GM23338 (cell line): ENCODE data around the gene LIN54. TPM values are rescaled to one million over a fixed set of nuclear protein-coding genes. Genes with fewer than 3 reads are reported as not detected.

Experiments
- ATAC-seq: fragments of 200-7000 bp; cut with Tn5 transposase; 3 replicates; pipeline ENCODE4 v1.9.1; 2020
- DNase-seq: peaks from one replicate; pipeline ENCODE4 v3.0.0-alpha.2; 2015; ENCODE audit warnings: low spot score
- H2AFZ ChIP-seq: fragments of 200-600 bp; sonication (generic); 2 replicates; pipeline ENCODE4 v1.8.0; 2016; ENCODE audit warnings: antibody characterized with exemption, mild to moderate bottlenecking, moderate library complexity
- H3F3A ChIP-seq: fragments of 200-600 bp; sonication (generic); replicated peaks from 2 replicates; pipeline ENCODE4 v1.8.0; 2017; ENCODE audit warnings: antibody characterized with exemption, mixed run types, low read depth
- H3K27ac ChIP-seq: fragments of 200-600 bp; sonication (generic); 2 replicates; pipeline ENCODE4 v1.6.1; 2016; ENCODE audit warnings: low read depth
- H3K27me3 ChIP-seq: fragments of 200-600 bp; sonication (generic); 2 replicates; pipeline ENCODE4 v1.8.0; 2016; ENCODE audit warnings: mild to moderate bottlenecking, mixed run types, moderate library complexity; ENCODE audit not compliant: insufficient read depth
- H3K36me3 ChIP-seq: fragments of 200-600 bp; sonication (generic); 2 replicates; pipeline ENCODE4 v1.8.0; 2016; ENCODE audit warnings: mild to moderate bottlenecking; ENCODE audit not compliant: insufficient read depth
- H3K4me1 ChIP-seq: fragments of 200-600 bp; sonication (generic); 2 replicates; pipeline ENCODE4 v1.8.0; 2016; ENCODE audit warnings: mild to moderate bottlenecking, moderate library complexity; ENCODE audit not compliant: insufficient read depth
- H3K4me2 ChIP-seq: fragments of 200-600 bp; sonication (generic); 2 replicates; pipeline ENCODE4 v1.7.1; 2017; ENCODE audit warnings: mixed run types
- H3K4me3 ChIP-seq: fragments of 200-600 bp; sonication (generic); 2 replicates; pipeline ENCODE4 v1.6.1; 2016; ENCODE audit warnings: mixed run types
- H3K79me2 ChIP-seq: fragments of 200-600 bp; sonication (generic); replicated peaks from 2 replicates; pipeline ENCODE4 v1.8.0; 2017; ENCODE audit warnings: mild to moderate bottlenecking; ENCODE audit not compliant: insufficient read depth
- H3K9me2 ChIP-seq: fragments of 200-600 bp; sonication (generic); 2 replicates; pipeline ENCODE4 v1.8.0; 2017; ENCODE audit not compliant: insufficient read depth
- H4K20me1 ChIP-seq: fragments of 200-600 bp; sonication (generic); replicated peaks from 2 replicates; pipeline ENCODE4 v1.8.0; 2017; ENCODE audit warnings: mild to moderate bottlenecking; ENCODE audit not compliant: insufficient read depth
- H3K27ac Mint-ChIP-seq: 2 replicates; pipeline ENCODE4 v1.8.0; 2020; ENCODE audit warnings: inconsistent platforms, mild to moderate bottlenecking, moderate library complexity, mixed read lengths
- H3K27me3 Mint-ChIP-seq: 3 replicates; pipeline ENCODE4 v1.8.0; 2022; ENCODE audit warnings: low read depth, mild to moderate bottlenecking, moderate library complexity, mixed read lengths, inconsistent platforms; ENCODE audit not compliant: insufficient read depth, poor library complexity
- H3K36me3 Mint-ChIP-seq: 3 replicates; pipeline ENCODE4 v1.8.0; 2021; ENCODE audit warnings: low read depth, mild to moderate bottlenecking, inconsistent platforms, moderate library complexity, mixed read lengths
- H3K4me1 Mint-ChIP-seq: 3 replicates; pipeline ENCODE4 v1.8.0; 2020; ENCODE audit warnings: mild to moderate bottlenecking, inconsistent platforms, mixed read lengths
- H3K4me3 Mint-ChIP-seq: 3 replicates; pipeline ENCODE4 v1.8.0; 2021; ENCODE audit warnings: moderate library complexity, mild to moderate bottlenecking, inconsistent platforms, mixed read lengths
- H3K9me3 Mint-ChIP-seq: 3 replicates; pipeline ENCODE4 v1.8.0; 2020; ENCODE audit warnings: moderate library complexity, mild to moderate bottlenecking, inconsistent platforms, mixed read lengths
- CREB1 ChIP-seq: fragments of 250-450 bp; sonication (Bioruptor Pico); IDR thresholded peaks from 2 replicates; pipeline ENCODE4 v1.5.0; 2020; ENCODE audit warnings: low read depth, mild to moderate bottlenecking, moderate library complexity
- CTCF ChIP-seq, 2 experiments: fragments of 200-600 bp in 1 of 2; sonication (generic) in 1 of 2; conservative IDR thresholded peaks; 2 replicates each; pipeline versions ENCODE4 v1.5.1 to v1.6.1; 2016 to 2017; ENCODE audit warnings: antibody characterized with exemption in 2 of 2, low read depth in 2 of 2, mild to moderate bottlenecking in 2 of 2, moderate library complexity in 1 of 2
- ETS1 ChIP-seq: IDR thresholded peaks from 2 replicates; pipeline ENCODE4 v1.6.1; 2016; ENCODE audit warnings: antibody characterized with exemption
- EZH2 ChIP-seq: fragments of 200-600 bp; sonication (generic); IDR thresholded peaks from one replicate; pipeline ENCODE4 v1.8.0; 2017; ENCODE audit warnings: antibody characterized with exemption, mild to moderate bottlenecking, low read depth; ENCODE audit not compliant: unreplicated experiment
- EZH2phosphoT487 ChIP-seq: fragments of 200-600 bp; sonication (generic); IDR thresholded peaks from one replicate; pipeline ENCODE4 v1.8.1; 2018; ENCODE audit warnings: antibody characterized with exemption; ENCODE audit not compliant: unreplicated experiment
- JUNB ChIP-seq: IDR thresholded peaks from one replicate; pipeline ENCODE4 v1.6.1; 2016; ENCODE audit warnings: antibody characterized with exemption; ENCODE audit not compliant: unreplicated experiment
- NANOG ChIP-seq: IDR thresholded peaks from 2 replicates; pipeline ENCODE4 v1.6.1; 2016; ENCODE audit warnings: antibody characterized with exemption, borderline replicate concordance
- POLR2AphosphoS5 ChIP-seq: IDR thresholded peaks from 2 replicates; pipeline ENCODE4 v1.6.1; 2016; ENCODE audit warnings: antibody characterized with exemption, low read depth
- REST ChIP-seq: IDR thresholded peaks from one replicate; pipeline ENCODE4 v1.6.1; 2018; ENCODE audit warnings: antibody characterized with exemption; ENCODE audit not compliant: unreplicated experiment
- STAT1 ChIP-seq: IDR thresholded peaks from one replicate; pipeline ENCODE4 v1.6.1; 2016; ENCODE audit warnings: antibody characterized with exemption; ENCODE audit not compliant: unreplicated experiment
- ZNF114 ChIP-seq: fragments of 250-450 bp; sonication (Bioruptor Pico); IDR thresholded peaks from 2 replicates; pipeline ENCODE4 v1.5.0; 2020; ENCODE audit warnings: mild to moderate bottlenecking, moderate library complexity
- ZNF331 ChIP-seq: fragments of 250-450 bp; sonication (Bioruptor Pico); IDR thresholded peaks from 2 replicates; pipeline ENCODE4 v1.5.0; 2020; ENCODE audit warnings: low read depth, mild to moderate bottlenecking, moderate library complexity
- ZNF462 ChIP-seq: fragments of 250-450 bp; sonication (Bioruptor Pico); IDR thresholded peaks from 2 replicates; pipeline ENCODE4 v1.5.0; 2020; ENCODE audit warnings: mild to moderate bottlenecking, moderate library complexity
- polyA plus RNA-seq: library from polyadenylated mRNA; unstranded; fragments of >200 nt; fragmentation: Nextera tagmentation; extraction: Ambion mirVana; gene quantifications from 2 replicates; pipeline ENCODE4 v1.2.1, GENCODE V29; 2016
- total RNA-seq: library from RNA; depleted of rRNA; stranded (reverse); fragments of >200 nt; shearing (Covaris generic); gene quantifications from 2 replicates; pipeline ENCODE4 v1.2.3, GENCODE V29; 2014

The LIN54 gene
- total and polyA plus RNA-seq, 2 experiments from 2014 or later, result 4.0 to 11.2 TPM

GRCh38 chr4:83034630-83035494, 24.2 kb upstream of the LIN54 start, which contains the start of gene COPS4:
TSS of gene COPS4 (plus strand) at chr4:83035183. CDS start at chr4:83035225, 42 bp downstream.
- H3K9me3 Mint-ChIP-seq, result no peaks in the 10 kb centered on the region; the same call in 2 of the 3 replicates
- TF ChIP-seq NANOG, result no peak
- TF ChIP-seq EZH2phosphoT487, result no peak
- TF ChIP-seq ETS1, result peak; percentile 68
- no peak for TF ChIP-seq JUNB
- peak; percentile 81 for TF ChIP-seq CREB1 (CRISPR knock-in tag)
- TF ChIP-seq REST, result peak; percentile 14
- no peak for TF ChIP-seq EZH2
- TF ChIP-seq STAT1, result no peak
- TF ChIP-seq POLR2AphosphoS5, result peak; percentile 86
- TF ChIP-seq ZNF462 (CRISPR knock-in tag), result no peak
- TF ChIP-seq CTCF (conservative IDR thresholded peaks at IDR 0.05; ENCODE audit: low read depth in 2 of 2), result peak; percentile 17 to 48; a peak in 3 of 4 replicates
- TF ChIP-seq ZNF114 (CRISPR knock-in tag), result 0 out of 2 replicates have a peak, but pooled peaks have one; percentile 42
- TF ChIP-seq ZNF331 (CRISPR knock-in tag), result no peak
- peak; percentile 99 for DNase-seq
- peak within 1 kb of the TSS; percentile 98 for H3K27ac Mint-ChIP-seq
- H3K27me3 ChIP-seq, result no peaks in the 10 kb centered on the region
- peaks cover 46% of the 10 kb centered on the region for H3K79me2 ChIP-seq
- peak; percentile 99 for ATAC-seq
- H3K4me1 Mint-ChIP-seq, result no peaks in the 10 kb centered on the region; the same call in 2 of the 3 replicates
- peak within 1 kb of the TSS; percentile 96 for H3K27ac ChIP-seq
- peak within 1 kb of the TSS; percentile 97 for H2AFZ ChIP-seq
- H4K20me1 ChIP-seq, result no peaks in the 10 kb centered on the region; the same call in none of the 2 replicates
- peaks cover 11% of the 10 kb centered on the region for H3K27me3 Mint-ChIP-seq
- H3K4me1 ChIP-seq, result no peaks in the 10 kb centered on the region; the same call in 1 of the 2 replicates
- no peaks in the 10 kb centered on the region; the same call in 1 of the 2 replicates for H3K9me2 ChIP-seq
- no peaks in the 10 kb centered on the region for H3K36me3 Mint-ChIP-seq
- no peaks in the 10 kb centered on the region for H3K36me3 ChIP-seq
- no peaks in the 10 kb centered on the region for H3F3A ChIP-seq
- H3K4me2 ChIP-seq, result peak within 1 kb of the TSS; percentile 99
- peak within 1 kb of the TSS; percentile 95 for H3K4me3 Mint-ChIP-seq
- peak within 1 kb of the TSS; percentile 89 for H3K4me3 ChIP-seq
